GM18867 (cell line): Measurements from ENCODE around the gene FOXG1.

ENCODE experiments used
- ATAC-seq: cut with Tn5 transposase; IDR thresholded peaks from one replicate; pipeline ENCODE4 v1.9.1; 2021; ENCODE audit warnings: mild to moderate bottlenecking, moderate library complexity; ENCODE audit not compliant: unreplicated experiment

FOXG1 gene

GRCh38 chr14:28766469-28766955 is at the start of gene FOXG1:
Gene FOXG1, plus strand, starts transcription at chr14:28766787. Its CDS starts 493 bp downstream, at chr14:28767280.
- ATAC-seq, result no peak

GRCh38 chr14:28719130-28719529 is 47.5 kb upstream of the FOXG1 start:
- no peak for ATAC-seq

GRCh38 chr14:28731358-28731757 is 35.2 kb upstream of the FOXG1 start:
- no peak for ATAC-seq

GRCh38 chr14:28742171-28742846 is 24.3 kb upstream of the FOXG1 start:
- no peak for ATAC-seq

GRCh38 chr14:28744126-28744525 is 22.5 kb upstream of the FOXG1 start:
- peak; percentile 70 for ATAC-seq

GRCh38 chr14:28745176-28745575 is 21.4 kb upstream of the FOXG1 start:
- ATAC-seq, result no peak

GRCh38 chr14:28746247-28746646 is 20.3 kb upstream of the FOXG1 start:
- no peak for ATAC-seq

GRCh38 chr14:28751467-28752058 is 15.0 kb upstream of the FOXG1 start:
- peak; percentile 87 for ATAC-seq

GRCh38 chr14:28754209-28754985 is 12.2 kb upstream of the FOXG1 start:
- peak; percentile 68 for ATAC-seq

- no peak for ATAC-seq
These were observed 11.3 kb upstream of the FOXG1 start for GRCh38 chr14:28755198-28755815.

GRCh38 chr14:28755884-28756268 is 10.7 kb upstream of the FOXG1 start:
- no peak for ATAC-seq

GRCh38 chr14:28756269-28756883 is 10.2 kb upstream of the FOXG1 start:
- ATAC-seq, result no peak

- no peak for ATAC-seq
These were observed 9.6 kb upstream of the FOXG1 start for GRCh38 chr14:28756884-28757570.

GRCh38 chr14:28757786-28758185 is 8.8 kb upstream of the FOXG1 start:
- no peak for ATAC-seq

- ATAC-seq, result no peak
These were observed 8.2 kb upstream of the FOXG1 start for GRCh38 chr14:28758253-28758884.

- ATAC-seq, result no peak
These were observed 7.5 kb upstream of the FOXG1 start for GRCh38 chr14:28758885-28759652.

- ATAC-seq, result no peak
These were observed 6.8 kb upstream of the FOXG1 start for GRCh38 chr14:28759653-28760313.

GRCh38 chr14:28760431-28760996 is 6.1 kb upstream of the FOXG1 start:
- no peak for ATAC-seq
